RWPE2 (cell line): ENCODE data around the gene CYP26B1.

Experiments
- ATAC-seq: fragments of 200-7000 bp; cut with Tn5 transposase; 3 replicates; pipeline ENCODE4 v1.9.1; 2021; ENCODE audit warnings: low read depth
- DNase-seq: peaks from one replicate; pipeline ENCODE4 v3.0.0-alpha.2; 2020; ENCODE audit warnings: low spot score
- H3K27ac ChIP-seq: fragments of 450-650 bp; 2 replicates; pipeline ENCODE4 v1.5.1; 2017; ENCODE audit warnings: mild to moderate bottlenecking; ENCODE audit not compliant: poor library complexity, severe bottlenecking
- H3K27me3 ChIP-seq: fragments of 250-450 bp; sonication (Bioruptor Pico); 2 replicates; pipeline ENCODE4 v1.5.1; 2021; ENCODE audit warnings: mild to moderate bottlenecking, moderate library complexity; ENCODE audit not compliant: insufficient read depth, poor library complexity, severe bottlenecking
- H3K36me3 ChIP-seq: fragments of 250-450 bp; sonication (Bioruptor Pico); 2 replicates; pipeline ENCODE4 v1.5.1; 2020; ENCODE audit warnings: low read depth, mild to moderate bottlenecking, moderate library complexity
- H3K4me1 ChIP-seq: fragments of 250-450 bp; sonication (Bioruptor Pico); 2 replicates; pipeline ENCODE4 v1.5.1; 2021; ENCODE audit warnings: mild to moderate bottlenecking, moderate library complexity; ENCODE audit not compliant: insufficient read depth, poor library complexity, severe bottlenecking
- H3K4me3 ChIP-seq: fragments of 250-450 bp; sonication (Bioruptor Pico); 2 replicates; pipeline ENCODE4 v1.5.1; 2021; ENCODE audit warnings: mild to moderate bottlenecking, moderate library complexity; ENCODE audit not compliant: severe bottlenecking
- H3K9me3 ChIP-seq: fragments of 250-450 bp; sonication (Bioruptor Pico); 2 replicates; pipeline ENCODE4 v1.5.1; 2021; ENCODE audit warnings: mild to moderate bottlenecking, moderate library complexity; ENCODE audit not compliant: severe bottlenecking
- CTCF ChIP-seq: fragments of 450-650 bp; IDR thresholded peaks from one replicate; pipeline ENCODE4 v1.5.1; 2017; ENCODE audit warnings: mild to moderate bottlenecking, moderate library complexity; ENCODE audit not compliant: poor library complexity, severe bottlenecking

CYP26B1 gene

GRCh38 chr2:72156872-72157271, 9.2 kb upstream of the CYP26B1 start:
- Histone ChIP-seq H3K4me3 (no peak overlapping the region), H3K36me3 (no peaks in the 10 kb centered on the region), H3K4me1 (no peaks in the 10 kb centered on the region), H3K9me3 (no peaks in the 10 kb centered on the region), H3K27ac (no peak overlapping the region), H3K27me3 (no peaks in the 10 kb centered on the region)
- DNase-seq: peak; percentile 8
- no peak for TF ChIP-seq CTCF
- ATAC-seq: no peak

- H3K27ac ChIP-seq: no peak overlapping the region
- TF ChIP-seq CTCF: no peak
- no peaks in the 10 kb centered on the region for H3K36me3 ChIP-seq
- DNase-seq (peak; percentile 26), ATAC-seq (no peak)
- no peaks in the 10 kb centered on the region for H3K4me1 ChIP-seq
- H3K9me3 ChIP-seq: no peaks in the 10 kb centered on the region
- H3K27me3 ChIP-seq: no peaks in the 10 kb centered on the region
- H3K4me3 ChIP-seq: no peak overlapping the region
These were observed 8.1 kb upstream of the CYP26B1 start for GRCh38 chr2:72155737-72156136.

GRCh38 chr2:72155151-72155550, 7.5 kb upstream of the CYP26B1 start:
- Histone ChIP-seq H3K27ac (no peak overlapping the region), H3K36me3 (no peaks in the 10 kb centered on the region), H3K27me3 (peaks cover under 1% of the 10 kb centered on the region), H3K4me3 (no peak overlapping the region), H3K9me3 (no peaks in the 10 kb centered on the region), H3K4me1 (no peaks in the 10 kb centered on the region)
- ATAC-seq (no peak), DNase-seq (no peak)
- no peak for TF ChIP-seq CTCF

- peaks cover 7% of the 10 kb centered on the region for H3K27me3 ChIP-seq
- no peaks in the 10 kb centered on the region for H3K4me1 ChIP-seq
- DNase-seq (peak; percentile 29), ATAC-seq (no peak)
- no peaks in the 10 kb centered on the region for H3K36me3 ChIP-seq
- no peaks in the 10 kb centered on the region for H3K9me3 ChIP-seq
- H3K27ac ChIP-seq: no peak overlapping the region
- H3K4me3 ChIP-seq: no peak overlapping the region
- TF ChIP-seq CTCF: no peak
These were observed 6.8 kb upstream of the CYP26B1 start for GRCh38 chr2:72154386-72154975.

- DNase-seq (peak; percentile 3), ATAC-seq (no peak)
- TF ChIP-seq CTCF: no peak
- no peak overlapping the region for H3K27ac ChIP-seq
- no peaks in the 10 kb centered on the region for H3K36me3 ChIP-seq
- no peak overlapping the region for H3K4me3 ChIP-seq
- H3K27me3 ChIP-seq: peaks cover 13% of the 10 kb centered on the region
- H3K4me1 ChIP-seq: no peaks in the 10 kb centered on the region
- H3K9me3 ChIP-seq: no peaks in the 10 kb centered on the region
These were observed 6.3 kb upstream of the CYP26B1 start for GRCh38 chr2:72153924-72154323.
